CD4-positive, CD25-positive, alpha-beta regulatory T cell (primary cell): ENCODE measurements around the gene TECR. TPM values are rescaled to one million over a fixed set of nuclear protein-coding genes. Genes with fewer than 3 reads are reported as not detected.
A peak's percentile ranks its signal among the peaks of the same experiment; 100 is the strongest.

Experiments used
- ATAC-seq, 2 donors: fragments of 150-1000 bp; cut with Tn5 transposase; one replicate each; pipeline ENCODE4 v1.10.0; 2021; ENCODE audit warnings: low read depth in 2 of 2, moderate number of reproducible peaks in 2 of 2, moderate library complexity in 1 of 2
- DNase-seq, 3 donors: peaks; one replicate each; pipeline versions ENCODE4 v3.0.0 to v3.0.0-alpha.2; 2012 to 2022; ENCODE audit warnings: mixed read lengths in 1 of 3
- H3K27ac ChIP-seq: one replicate; pipeline ENCODE4 v1.7.0; 2013; ENCODE audit warnings: mild to moderate bottlenecking, low read length; ENCODE audit not compliant: insufficient read depth, poor library complexity, severe bottlenecking
- H3K27me3 ChIP-seq: one replicate; pipeline ENCODE4 v1.7.0; 2013; ENCODE audit warnings: low read length; ENCODE audit not compliant: control insufficient read depth, insufficient read depth
- H3K36me3 ChIP-seq: one replicate; pipeline ENCODE4 v1.7.0; 2013; ENCODE audit warnings: mild to moderate bottlenecking, low read length, moderate library complexity; ENCODE audit not compliant: control insufficient read depth, insufficient read depth
- H3K4me1 ChIP-seq: 2 replicates; pipeline ENCODE4 v1.7.0; 2013; ENCODE audit warnings: mild to moderate bottlenecking, low read length; ENCODE audit not compliant: insufficient read depth, control insufficient read depth, poor library complexity, severe bottlenecking
- H3K4me3 ChIP-seq: one replicate; pipeline ENCODE4 v1.7.0; 2013; ENCODE audit warnings: low read depth, mild to moderate bottlenecking, low read length, moderate library complexity
- H3K9me3 ChIP-seq, 2 experiments: 1 replicate in 1 of 2; 2 replicates in 1 of 2; pipeline ENCODE4 v1.7.0; 2013; ENCODE audit warnings: low read length in 2 of 2, mild to moderate bottlenecking in 1 of 2, moderate library complexity in 1 of 2; ENCODE audit not compliant: control insufficient read depth in 2 of 2
- H3K27ac Mint-ChIP-seq, 3 donors: one replicate each; pipeline ENCODE4 v1.8.0; 2020 to 2022; ENCODE audit warnings: mild to moderate bottlenecking in 3 of 3, mixed read lengths in 3 of 3, moderate library complexity in 2 of 3
- H3K27me3 Mint-ChIP-seq: one replicate; pipeline ENCODE4 v1.8.0; 2022; ENCODE audit warnings: mild to moderate bottlenecking, mixed read lengths
- H3K36me3 Mint-ChIP-seq: one replicate; pipeline ENCODE4 v1.8.0; 2020; ENCODE audit warnings: mixed read lengths
- H3K4me1 Mint-ChIP-seq, 4 donors: one replicate each; pipeline ENCODE4 v1.8.0; 2020 to 2022; ENCODE audit warnings: mixed read lengths in 4 of 4, mild to moderate bottlenecking in 1 of 4
- H3K4me3 Mint-ChIP-seq, 4 donors: one replicate each; pipeline ENCODE4 v1.8.0; 2020 to 2022; ENCODE audit warnings: mild to moderate bottlenecking in 4 of 4, mixed read lengths in 4 of 4, moderate library complexity in 3 of 4
- H3K9me3 Mint-ChIP-seq, 7 donors: one replicate each; pipeline ENCODE4 v1.8.0; 2020 to 2022; ENCODE audit warnings: mixed read lengths in 7 of 7, mild to moderate bottlenecking in 3 of 7, moderate library complexity in 2 of 7
- polyA plus RNA-seq, 4 donors: library from polyadenylated mRNA; unstranded; fragments of 300-500 nt; fragmentation: Illumina TruSeq; gene quantifications; one replicate each; pipeline ENCODE4 v1.2.3, GENCODE V29; 2021
- total RNA-seq: library from RNA; stranded (reverse); gene quantifications from one replicate; pipeline ENCODE4 v1.2.3, GENCODE V29; 2022

The TECR gene
- total and polyA plus RNA-seq, 5 donors from 2014 or later = 159 to 351 (median 326) TPM

GRCh38 chr19:14554382-14554812 lies 25.0 kb downstream of the TECR start:
- Mint-ChIP-seq H3K36me3 (peaks cover 12% of the 10 kb centered on the region), H3K4me1 (peaks cover 5 to 73% (median 36%) of the 10 kb centered on the region in 4 donors), H3K4me3 (peak overlapping the region in 1 of 4 donors; percentile 57), H3K27ac (peak overlapping the region in 2 of 3 donors; percentile 84 to 88), H3K9me3 (no peaks in the 10 kb centered on the region), H3K27me3 (no peaks in the 10 kb centered on the region)
- no peaks in the 10 kb centered on the region for H3K27me3 ChIP-seq
- no peak overlapping the region for H3K4me3 ChIP-seq
- ATAC-seq = no peak
- no peaks in the 10 kb centered on the region for H3K9me3 ChIP-seq
- DNase-seq = no peak
- H3K27ac ChIP-seq = no peak overlapping the region
- peaks cover 59% of the 10 kb centered on the region for H3K4me1 ChIP-seq
- peaks cover 9% of the 10 kb centered on the region for H3K36me3 ChIP-seq

- DNase-seq (no peak), ATAC-seq (no peak)
- H3K27me3 ChIP-seq = no peaks in the 10 kb centered on the region
- H3K9me3 ChIP-seq = no peaks in the 10 kb centered on the region
- peak overlapping the region in 3 of 4 donors; percentile 51 to 79 (median 66) for H3K4me3 Mint-ChIP-seq
- peak overlapping the region; percentile 26 for H3K4me3 ChIP-seq
- no peaks in the 10 kb centered on the region for H3K36me3 ChIP-seq
- peaks cover 5 to 69% (median 31%) of the 10 kb centered on the region in 4 donors for H3K4me1 Mint-ChIP-seq
- H3K27me3 Mint-ChIP-seq = no peaks in the 10 kb centered on the region
- peaks cover 57% of the 10 kb centered on the region for H3K4me1 ChIP-seq
- peaks cover 7% of the 10 kb centered on the region for H3K36me3 Mint-ChIP-seq
- H3K9me3 Mint-ChIP-seq = no peaks in the 10 kb centered on the region
- no peak overlapping the region for H3K27ac ChIP-seq
- peak overlapping the region; percentile 34 to 87 (median 85) for H3K27ac Mint-ChIP-seq
Measured at GRCh38 chr19:14555918-14556661, 26.7 kb downstream of the TECR start.

- DNase-seq (peak; percentile 53 to 79 (median 57)), ATAC-seq (peak; percentile 71 to 72)
- Histone ChIP-seq H3K27me3 (no peaks in the 10 kb centered on the region), H3K4me3 (peak overlapping the region; percentile 26), H3K36me3 (no peaks in the 10 kb centered on the region), H3K4me1 (peaks cover 51% of the 10 kb centered on the region), H3K27ac (no peak overlapping the region), H3K9me3 (no peaks in the 10 kb centered on the region)
- H3K4me3 Mint-ChIP-seq = peak overlapping the region; percentile 43 to 79 (median 58)
- H3K4me1 Mint-ChIP-seq = peaks cover 0 to 65% (median 26%) of the 10 kb centered on the region in 4 donors
- no peaks in the 10 kb centered on the region for H3K27me3 Mint-ChIP-seq
- peaks cover 7% of the 10 kb centered on the region for H3K36me3 Mint-ChIP-seq
- no peaks in the 10 kb centered on the region for H3K9me3 Mint-ChIP-seq
- peak overlapping the region; percentile 34 to 87 (median 85) for H3K27ac Mint-ChIP-seq
Measured at GRCh38 chr19:14556662-14557188, 27.3 kb downstream of the TECR start.

- Mint-ChIP-seq H3K4me1 (peaks cover 0 to 49% (median 18%) of the 10 kb centered on the region in 4 donors), H3K9me3 (no peaks in the 10 kb centered on the region), H3K36me3 (peaks cover 7% of the 10 kb centered on the region), H3K27me3 (no peaks in the 10 kb centered on the region), H3K27ac (no peak overlapping the region), H3K4me3 (peak overlapping the region in 1 of 4 donors; percentile 10)
- Histone ChIP-seq H3K4me1 (peaks cover 33% of the 10 kb centered on the region), H3K36me3 (peaks cover 2% of the 10 kb centered on the region), H3K27me3 (no peaks in the 10 kb centered on the region), H3K27ac (no peak overlapping the region), H3K4me3 (no peak overlapping the region), H3K9me3 (no peaks in the 10 kb centered on the region)
- DNase-seq (no peak), ATAC-seq (no peak)
Measured at GRCh38 chr19:14558370-14559066, 29.1 kb downstream of the TECR start.

GRCh38 chr19:14559916-14560775 lies 30.8 kb downstream of the TECR start:
- Mint-ChIP-seq H3K36me3 (peaks cover 10% of the 10 kb centered on the region), H3K27me3 (no peaks in the 10 kb centered on the region), H3K27ac (peak overlapping the region in 2 of 3 donors; percentile 38 to 42), H3K9me3 (no peaks in the 10 kb centered on the region), H3K4me3 (no peak overlapping the region), H3K4me1 (peaks cover 0 to 38% (median 11%) of the 10 kb centered on the region in 4 donors)
- DNase-seq = no peak
- Histone ChIP-seq H3K36me3 (peaks cover 10% of the 10 kb centered on the region), H3K4me3 (no peak overlapping the region), H3K4me1 (peaks cover 21% of the 10 kb centered on the region), H3K9me3 (no peaks in the 10 kb centered on the region), H3K27ac (no peak overlapping the region), H3K27me3 (no peaks in the 10 kb centered on the region)
- ATAC-seq = no peak

GRCh38 chr19:14560776-14561108 lies 31.3 kb downstream of the TECR start:
- Histone ChIP-seq H3K27me3 (no peaks in the 10 kb centered on the region), H3K9me3 (no peaks in the 10 kb centered on the region), H3K36me3 (peaks cover 12% of the 10 kb centered on the region), H3K4me3 (no peak overlapping the region), H3K27ac (no peak overlapping the region), H3K4me1 (peaks cover 21% of the 10 kb centered on the region)
- no peak overlapping the region for H3K4me3 Mint-ChIP-seq
- ATAC-seq (no peak), DNase-seq (no peak)
- no peaks in the 10 kb centered on the region for H3K27me3 Mint-ChIP-seq
- peaks cover 0 to 37% (median 10%) of the 10 kb centered on the region in 4 donors for H3K4me1 Mint-ChIP-seq
- H3K27ac Mint-ChIP-seq = peak overlapping the region in 2 of 3 donors; percentile 38 to 42
- no peaks in the 10 kb centered on the region for H3K9me3 Mint-ChIP-seq
- H3K36me3 Mint-ChIP-seq = peaks cover 10% of the 10 kb centered on the region

- H3K4me3 Mint-ChIP-seq = no peak overlapping the region
- H3K27me3 Mint-ChIP-seq = no peaks in the 10 kb centered on the region
- Histone ChIP-seq H3K27ac (peak overlapping the region; percentile 14), H3K4me3 (no peak overlapping the region), H3K4me1 (peaks cover 19% of the 10 kb centered on the region), H3K27me3 (no peaks in the 10 kb centered on the region), H3K36me3 (peaks cover 15% of the 10 kb centered on the region), H3K9me3 (no peaks in the 10 kb centered on the region)
- DNase-seq (no peak), ATAC-seq (no peak)
- no peak overlapping the region for H3K27ac Mint-ChIP-seq
- H3K4me1 Mint-ChIP-seq = peaks cover 0 to 34% (median 7%) of the 10 kb centered on the region in 4 donors
- peaks cover 7% of the 10 kb centered on the region for H3K36me3 Mint-ChIP-seq
- no peaks in the 10 kb centered on the region for H3K9me3 Mint-ChIP-seq
Measured at GRCh38 chr19:14561249-14561648, 31.9 kb downstream of the TECR start.
